RCC 7860 (cell line): ENCODE measurements around the gene EIF4A3.
"Not testable (repeated sequence)": the region's sequence is repeated elsewhere in the genome, so short reads cannot be mapped to it uniquely, and the experiment has no call there.

Experiments used
- DNase-seq: peaks from one replicate; pipeline ENCODE4 v3.0.0-alpha.2; 2015; ENCODE audit warnings: low spot score
- FAIRE-seq: peaks from 2 replicates; lab custom pipeline; 2012; peaks lifted over from hg19 to GRCh38; lab: Jason Lieb, UNC

EIF4A3 gene

GRCh38 chr17:80102664-80103448, 44.1 kb downstream of the EIF4A3 start:
- no peak for FAIRE-seq
- no peak for DNase-seq

- no peak for FAIRE-seq
- no peak for DNase-seq
Measured at GRCh38 chr17:80101946-80102663, 44.8 kb downstream of the EIF4A3 start.

GRCh38 chr17:80101011-80101945, 45.6 kb downstream of the EIF4A3 start, which contains the start of gene GAA:
GAA (plus strand) TSS chr17:80101581; CDS start chr17:80104587, 3,006 bp downstream.
- FAIRE-seq (no peak), DNase-seq (peak; percentile 65)

DNA sequence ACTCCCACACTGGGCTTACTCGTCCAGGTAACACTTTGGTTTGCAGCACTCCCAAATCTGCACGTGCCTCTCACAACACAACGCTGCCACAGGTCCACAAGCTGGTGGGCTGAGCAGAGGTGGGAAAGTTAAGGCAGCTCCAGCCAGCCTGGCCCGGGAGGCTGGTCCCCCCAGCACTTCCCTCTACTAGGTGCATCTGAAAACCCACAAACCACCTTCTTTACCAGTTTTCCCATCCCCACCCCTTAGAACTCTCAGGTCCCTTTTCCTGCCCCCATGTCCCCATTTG, 46.9 kb downstream of the EIF4A3 start:
- no peak for FAIRE-seq
- DNase-seq = no peak

DNA sequence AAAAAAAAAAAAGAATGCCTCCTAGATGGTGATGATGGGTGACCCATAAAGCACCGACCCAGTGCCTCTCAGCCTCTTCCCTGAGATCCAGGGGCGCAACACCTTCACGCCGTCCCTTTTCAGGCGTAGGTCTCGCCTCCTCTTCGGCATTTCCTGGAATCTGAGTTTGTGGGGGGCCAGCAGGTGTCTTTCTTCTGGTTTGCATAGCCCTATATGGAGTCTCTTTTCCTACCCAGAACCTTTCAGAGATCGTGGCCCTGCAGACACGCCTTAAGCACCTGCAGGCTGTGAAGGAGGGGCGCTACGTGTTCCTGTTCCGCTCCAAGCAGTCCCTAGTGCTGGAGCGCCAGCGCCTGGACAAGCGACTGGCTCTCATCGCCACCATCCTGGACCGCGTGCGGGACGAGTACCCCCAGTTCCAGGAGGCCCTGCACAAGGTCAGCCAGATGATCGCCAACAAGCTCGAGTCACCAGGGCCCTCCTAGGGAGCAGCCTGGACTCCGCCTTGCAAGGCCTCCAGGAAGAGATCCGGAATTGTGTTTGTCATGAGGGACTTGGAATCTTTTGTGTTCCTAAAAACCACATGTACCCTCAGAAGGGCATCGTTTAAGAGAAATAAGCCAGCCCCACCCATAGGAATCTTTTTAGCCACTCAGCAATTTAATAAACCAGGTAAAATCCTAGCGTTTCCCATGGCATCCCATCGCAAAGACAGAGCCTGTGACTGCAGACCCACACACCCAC, 47.5 kb downstream of the EIF4A3 start:
- no peak for FAIRE-seq

GRCh38 chr17:80097844-80098691, 48.9 kb downstream of the EIF4A3 start:
- DNase-seq (no peak), FAIRE-seq (no peak)

More for the DNA sequence above, 47.5 kb downstream of the EIF4A3 start:
- DNase-seq = no peak

- no peak for FAIRE-seq
- no peak for DNase-seq
Measured at GRCh38 chr17:80097127-80097621, 49.8 kb downstream of the EIF4A3 start.

DNA sequence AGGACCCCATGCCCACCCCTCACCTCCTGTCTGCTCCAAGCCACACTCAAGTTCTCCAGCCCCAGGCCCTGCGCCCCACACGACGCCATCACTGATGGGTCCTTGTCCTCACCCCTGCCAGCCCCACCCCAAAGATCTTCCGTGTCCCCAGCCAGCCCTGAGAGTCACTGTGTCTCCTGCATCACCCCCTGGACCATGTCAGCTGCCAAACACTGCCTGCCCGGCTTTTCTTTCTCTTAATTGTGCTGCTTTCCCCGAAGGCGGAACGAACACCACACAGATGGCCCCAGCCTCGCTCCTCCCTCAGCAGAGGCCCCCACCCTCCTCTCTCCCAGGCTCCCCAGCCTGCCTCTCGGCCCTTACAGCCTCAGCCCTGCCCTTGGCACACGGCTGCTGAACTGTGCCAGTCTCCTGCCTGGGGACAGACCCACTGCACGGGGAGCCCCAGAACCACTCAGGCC, 50.3 kb downstream of the EIF4A3 start:
- FAIRE-seq (no peak), DNase-seq (no peak)

DNA sequence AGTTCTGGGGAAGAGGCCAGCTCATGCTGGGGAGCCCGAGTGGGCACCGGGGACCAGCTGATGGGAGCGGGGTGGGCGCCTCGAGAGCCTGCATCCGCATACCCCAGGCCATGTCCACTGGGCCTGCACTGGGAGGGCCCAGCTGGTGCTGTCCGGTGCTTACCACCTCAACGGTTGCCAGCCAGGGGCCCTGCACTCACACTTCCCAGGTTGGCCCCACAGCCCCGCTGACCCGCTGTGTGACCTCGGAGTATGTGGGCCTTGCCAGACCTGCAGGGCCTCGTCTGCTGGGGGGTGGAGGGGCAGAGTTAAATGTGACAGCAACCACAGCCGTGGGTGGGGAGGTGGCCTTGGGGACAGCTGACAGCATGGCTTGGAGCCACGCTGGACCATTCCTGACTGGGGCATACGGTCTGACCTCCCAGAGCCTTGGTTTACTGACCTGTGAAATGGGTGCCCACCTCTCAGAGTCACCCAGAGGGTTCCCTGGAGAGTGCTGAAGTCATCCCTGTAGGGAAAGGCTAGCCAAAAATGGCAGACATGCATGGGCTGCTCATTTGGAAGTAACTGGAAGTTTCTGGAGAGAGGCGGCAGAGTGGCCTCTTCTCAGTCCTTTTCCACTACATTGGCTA, 51.0 kb downstream of the EIF4A3 start:
- DNase-seq = no peak
- no peak for FAIRE-seq

GRCh38 chr17:80095038-80095843, 51.7 kb downstream of the EIF4A3 start:
- FAIRE-seq = no peak
- no peak for DNase-seq

- DNase-seq (no peak), FAIRE-seq (no peak)
Measured at GRCh38 chr17:80092959-80093358, 54.0 kb downstream of the EIF4A3 start.

DNA sequence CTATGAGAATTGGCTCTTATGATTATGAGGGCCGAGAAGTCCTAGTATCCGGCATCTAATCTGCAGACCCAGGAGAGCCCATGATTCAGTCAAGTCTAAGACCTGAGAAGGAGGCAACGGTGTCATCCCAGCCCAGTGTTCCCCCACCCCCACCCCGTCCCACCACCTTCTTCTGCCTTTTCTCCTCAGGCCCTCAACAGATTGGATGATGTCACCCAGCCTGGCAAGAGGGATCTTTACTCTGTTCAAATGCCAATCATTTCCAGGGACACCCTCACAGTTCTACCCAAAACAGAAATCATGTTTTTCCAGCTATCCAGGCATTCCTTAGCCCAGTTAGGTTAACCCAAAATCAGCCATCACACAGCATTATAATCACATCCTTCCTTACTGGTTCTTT, 55.6 kb downstream of the EIF4A3 start:
- DNase-seq (no peak), FAIRE-seq (no peak)

- DNase-seq, FAIRE-seq: not testable (repeated sequence)
Measured at GRCh38 chr17:80090164-80090563, 56.8 kb downstream of the EIF4A3 start.

DNA sequence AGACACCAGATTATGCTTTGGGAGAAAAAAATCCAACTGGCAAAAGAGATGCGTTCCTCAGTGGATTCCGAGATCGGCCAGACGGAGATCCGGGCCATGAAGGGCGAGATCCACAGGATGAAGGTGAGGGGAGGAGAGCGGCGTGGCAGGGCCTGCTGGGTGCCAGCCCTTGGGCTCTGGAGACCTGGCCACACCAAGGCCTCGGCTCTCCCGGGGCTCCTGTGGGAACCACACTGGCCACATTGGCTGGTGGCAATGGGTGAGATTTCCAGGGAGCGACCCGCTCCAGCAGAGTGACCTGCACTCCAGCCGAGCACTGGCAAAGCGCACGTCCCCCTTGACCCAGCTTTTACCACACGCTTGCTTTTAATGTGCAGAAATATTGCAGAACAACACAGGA, 57.2 kb downstream of the EIF4A3 start:
- FAIRE-seq = no peak

DNA sequence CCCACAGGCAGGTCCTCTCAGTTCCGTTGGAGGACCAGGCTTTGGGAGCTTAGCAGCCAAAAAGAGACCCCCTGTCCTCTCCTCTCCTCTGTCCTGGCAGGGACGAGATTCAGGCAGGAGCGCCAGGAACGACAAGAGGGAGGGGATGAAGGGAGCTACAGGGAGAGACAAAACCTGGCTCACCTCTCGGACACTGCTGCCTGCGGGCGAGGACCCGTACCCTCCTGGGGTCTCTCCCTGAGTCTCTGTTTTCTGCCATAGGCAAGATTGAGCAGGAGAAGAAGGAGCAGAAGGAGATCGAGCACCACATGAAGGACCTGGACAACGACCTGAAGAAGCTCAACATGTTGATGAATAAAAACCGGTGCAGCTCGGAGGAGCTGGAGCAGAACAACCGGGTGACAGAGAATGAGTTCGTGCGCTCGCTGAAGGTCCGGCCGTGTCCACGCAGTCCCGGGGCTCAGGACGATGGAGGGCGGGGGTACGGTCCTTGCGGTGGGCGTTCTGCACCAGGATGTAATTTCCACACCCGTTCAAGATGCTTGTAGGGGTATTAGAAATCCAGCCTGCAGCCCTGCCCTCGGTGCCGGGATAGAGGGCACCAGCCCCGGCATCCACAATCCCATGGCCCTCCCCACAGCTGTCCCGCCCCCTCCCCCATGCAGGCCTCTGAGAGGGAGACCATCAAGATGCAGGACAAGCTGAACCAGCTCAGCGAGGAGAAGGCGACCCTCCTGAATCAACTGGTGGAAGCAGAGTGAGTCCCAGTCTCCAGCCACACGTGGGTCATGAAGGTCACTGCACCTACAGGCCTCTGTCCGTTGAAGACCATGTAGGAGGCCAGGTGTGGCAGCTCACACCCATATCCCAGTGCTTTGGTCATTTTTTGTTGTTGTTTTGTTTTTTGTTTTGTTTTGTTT, 59.3 kb downstream of the EIF4A3 start:
- no peak for DNase-seq

More for the DNA sequence above, 57.2 kb downstream of the EIF4A3 start:
- DNase-seq = no peak

GRCh38 chr17:80086616-80087015, 60.3 kb downstream of the EIF4A3 start:
- no peak for DNase-seq
- no peak for FAIRE-seq

More for the DNA sequence above, 59.3 kb downstream of the EIF4A3 start:
- no peak for FAIRE-seq

DNA sequence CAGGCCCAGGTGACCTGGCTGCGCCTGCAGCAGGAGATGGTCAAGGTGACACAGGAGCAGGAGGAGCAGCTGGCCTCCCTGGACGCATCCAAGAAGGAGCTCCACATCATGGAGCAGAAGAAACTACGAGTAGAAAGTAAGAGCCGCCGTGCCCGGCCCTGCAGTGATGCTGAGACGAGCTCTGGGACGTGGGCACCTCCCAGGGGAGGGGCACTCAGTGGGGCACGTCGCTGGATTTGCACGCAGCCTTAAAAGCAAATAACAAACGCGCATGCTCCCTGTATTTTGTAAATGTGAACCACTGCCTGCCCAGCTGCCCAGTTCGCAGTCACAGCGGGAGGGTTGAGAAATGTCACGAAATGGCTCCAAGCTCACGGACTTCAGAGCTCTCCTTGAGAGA, 60.8 kb downstream of the EIF4A3 start:
- no peak for FAIRE-seq
- DNase-seq = no peak
